K562 (cell line): Measurements from ENCODE around the gene CDC14B. TPM values are rescaled to one million over a fixed set of nuclear protein-coding genes. Genes with fewer than 3 reads are reported as not detected.

Experiments used
- ARHGAP35 ChIP-seq: fragments of 450-650 bp; IDR thresholded peaks from 2 replicates; pipeline ENCODE4 v1.6.1; 2018; ENCODE audit not compliant: partially characterized antibody
- ARID1B ChIP-seq: fragments of 450-650 bp; IDR thresholded peaks from 2 replicates; pipeline ENCODE4 v1.6.1; 2016; ENCODE audit warnings: antibody characterized with exemption, mild to moderate bottlenecking, inconsistent platforms
- BCOR ChIP-seq: fragments of 450-650 bp; IDR thresholded peaks from 2 replicates; pipeline ENCODE4 v1.6.1; 2016
- BHLHE40 ChIP-seq: IDR thresholded peaks from 2 replicates; pipeline ENCODE4 v1.6.1; 2011; ENCODE audit warnings: low read length, improper control_type of control experiment
- CAMTA2 ChIP-seq: fragments of 250-450 bp; sonication (Bioruptor Pico); conservative IDR thresholded peaks from 2 replicates; pipeline ENCODE4 v1.5.1; 2022
- FOXA3 ChIP-seq, 2 experiments: fragments of 450-650 bp in 1 of 2; sonication (generic) in 1 of 2; formaldehyde crosslinking; IDR thresholded peaks in 1 of 2; conservative IDR thresholded peaks in 1 of 2; 2 replicates each; pipeline versions ENCODE4 v1.4.0 to v1.8.0; 2020 to 2022; ENCODE audit warnings: mild to moderate bottlenecking in 2 of 2, missing genetic modification reagents in 1 of 2
- GABPA ChIP-seq: fragments of 200-800 bp; sonication (Bioruptor generic); conservative IDR thresholded peaks from 2 replicates; pipeline ENCODE4 v1.6.1; 2016; ENCODE audit warnings: low read depth, missing genetic modification characterization, missing compliant biosample characterization
- GTF2B ChIP-seq: IDR thresholded peaks from 2 replicates; pipeline ENCODE4 v1.6.1; 2011; ENCODE audit not compliant: insufficient read length; ENCODE audit errors: extremely low read depth
- HDAC1 ChIP-seq, 2 experiments: fragments of 450-650 bp; IDR thresholded peaks; 2 replicates each; pipeline ENCODE4 v1.6.1; 2016 to 2017; ENCODE audit warnings: inconsistent platforms in 1 of 2, mild to moderate bottlenecking in 1 of 2, moderate library complexity in 1 of 2
- HES1 ChIP-seq: fragments of 450-650 bp; IDR thresholded peaks from 2 replicates; pipeline ENCODE4 v1.6.1; 2016; ENCODE audit warnings: low read depth, mild to moderate bottlenecking, moderate library complexity
- HNRNPL ChIP-seq: fragments of 200-400 bp; formaldehyde crosslinking; IDR thresholded peaks from 2 replicates; pipeline ENCODE4 v1.6.1; 2017; ENCODE audit warnings: low read depth, mild to moderate bottlenecking, low read length
- HOXB6 ChIP-seq: fragments of 250-450 bp; sonication (Bioruptor Pico); IDR thresholded peaks from 2 replicates; pipeline ENCODE4 v1.5.1; 2022; ENCODE audit warnings: mild to moderate bottlenecking, borderline replicate concordance
- NCOR1 ChIP-seq: fragments of 450-650 bp; IDR thresholded peaks from 2 replicates; pipeline ENCODE4 v1.6.1; 2016; ENCODE audit warnings: mild to moderate bottlenecking, moderate library complexity
- NR2C2 ChIP-seq, 2 experiments: fragments of 200-800 bp in 1 of 2; sonication (Bioruptor generic) in 1 of 2; sonication (generic) in 1 of 2; formaldehyde crosslinking in 1 of 2; IDR thresholded peaks; 2 replicates each; pipeline versions ENCODE4 v1.6.1 to v1.8.0; 2016 to 2022; ENCODE audit warnings: mild to moderate bottlenecking in 1 of 2, missing compliant biosample characterization in 1 of 2, missing genetic modification characterization in 1 of 2, missing genetic modification reagents in 1 of 2
- POLR3A ChIP-seq: IDR thresholded peaks from 2 replicates; pipeline ENCODE4 v1.6.1; 2011; ENCODE audit warnings: borderline replicate concordance, mild to moderate bottlenecking, moderate library complexity; ENCODE audit not compliant: insufficient read length, insufficient read depth; ENCODE audit errors: extremely low read depth
- RNF219 ChIP-seq: fragments of 250-450 bp; sonication (Bioruptor Pico); IDR thresholded peaks from 2 replicates; pipeline ENCODE4 v1.5.0; 2022; ENCODE audit warnings: mild to moderate bottlenecking
- TFAM ChIP-seq: fragments of 250-450 bp; sonication (Bioruptor Pico); conservative IDR thresholded peaks from 2 replicates; pipeline ENCODE4 v1.5.0; 2021; ENCODE audit warnings: mild to moderate bottlenecking, moderate library complexity
- TOE1 ChIP-seq, 2 experiments: fragments of 450-650 bp in 1 of 2; sonication (generic) in 1 of 2; formaldehyde crosslinking in 1 of 2; IDR thresholded peaks; 2 replicates each; pipeline versions ENCODE4 v1.7.1 to v1.8.0; 2016 to 2022; ENCODE audit warnings: borderline replicate concordance in 2 of 2, mild to moderate bottlenecking in 2 of 2, antibody characterized with exemption in 1 of 2, inconsistent platforms in 1 of 2, low read depth in 1 of 2, missing genetic modification reagents in 1 of 2, moderate library complexity in 1 of 2
- U2AF2 ChIP-seq: fragments of 200-400 bp; formaldehyde crosslinking; optimal IDR thresholded peaks from 2 replicates; pipeline ENCODE3; 2017; ENCODE audit warnings: low read depth, mild to moderate bottlenecking, low read length
- UBTF ChIP-seq, 2 experiments: IDR thresholded peaks; 2 replicates each; pipeline ENCODE4 v1.6.1; 2012; ENCODE audit warnings: improper control_type of control experiment in 2 of 2, low read depth in 2 of 2, low read length in 2 of 2, borderline replicate concordance in 1 of 2
- ZNF347 ChIP-seq: fragments of 450-650 bp; formaldehyde crosslinking; IDR thresholded peaks from 2 replicates; pipeline ENCODE4 v1.4.0; 2020; ENCODE audit warnings: low read depth, mild to moderate bottlenecking, moderate library complexity
- polyA plus RNA-seq, 8 experiments: library from polyadenylated mRNA; depleted of rRNA in 4 of 8; stranded (reverse) in 5 of 8; unstranded in 3 of 8; fragments of >200 nt; fragmentation: Nextera tagmentation in 2 of 8; fragmentation: Illumina TruSeq in 1 of 8; extraction: Ambion mirVana in 2 of 8; extraction: Trizol in 1 of 8; gene quantifications; 2 replicates each; pipeline versions ENCODE4 v1.2.1 to v1.2.3, GENCODE V29; 2011 to 2014; ENCODE audit warnings: inconsistent platforms in 1 of 8, missing spikeins in 1 of 8
- total RNA-seq, 7 experiments: library from RNA; depleted of rRNA in 6 of 7; stranded (reverse); fragments of >200 nt in 6 of 7; fragmentation: Illumina TruSeq in 2 of 7; extraction: Trizol in 2 of 7; gene quantifications; 2 replicates each; pipeline versions ENCODE4 v1.2.1 to v1.2.3, GENCODE V29; 2011 to 2021; ENCODE audit warnings: low replicate concordance in 1 of 7

The CDC14B gene
- total and polyA plus RNA-seq, 9 of the 15 experiments (the other 6 are each of a cell fraction or from before 2014, with no cell fraction given), result 1.4 to 6.0 (median 3.8) TPM

GRCh38 chr9:96574931-96575351 is 44.7 kb downstream of the CDC14B start (continued):
- TF ChIP-seq RNF219 (no peak), TFAM (CRISPR knock-in tag) (no peak), ARID1B (peak; percentile 85), GTF2B (no peak), HES1 (peak; percentile 65), NCOR1 (peak; percentile 75), HOXB6 (CRISPR knock-in tag) (no peak), NR2C2 (CRISPR knock-in tag; IDR thresholded peaks at IDR 0.05) (no peak), NR2C2 (tag; IDR thresholded peaks at IDR 0.05) (no peak), HNRNPL (no peak), ARHGAP35 (no peak), ZNF347 (no peak), FOXA3 (CRISPR knock-in tag; conservative IDR thresholded peaks at IDR 0.05 in 1 of 2, IDR thresholded peaks at IDR 0.05 in 1 of 2) (peak in 1 of 2 experiments; percentile 67; a peak in 2 of 4 replicates), POLR3A (no peak), GABPA (tag) (0 out of 2 replicates have a peak, but pooled peaks have one; percentile 33), U2AF2 (no peak), BHLHE40 (no peak), HDAC1 (IDR thresholded peaks at IDR 0.05) (peak in 1 of 2 experiments; percentile 89; a peak in 2 of 4 replicates), TOE1 (IDR thresholded peaks at IDR 0.05; ENCODE audit: borderline replicate concordance) (no peak), TOE1 (CRISPR knock-in tag; IDR thresholded peaks at IDR 0.05; ENCODE audit: borderline replicate concordance, low read depth) (no peak), UBTF (IDR thresholded peaks at IDR 0.05; ENCODE audit: borderline replicate concordance in 1 of 2, low read depth in 2 of 2, low read length in 2 of 2) (0 out of 4 replicates have a peak, but pooled peaks of 1 of the 2 experiments have one; percentile 21), BCOR (peak; percentile 34; the same call in 1 of the 2 replicates), CAMTA2 (CRISPR knock-in tag) (no peak)
